Lower leg skin (tissue), 4 donors: ENCODE results near the gene ENTPD7. TPM values are rescaled to one million over a fixed set of nuclear protein-coding genes. Genes with fewer than 3 reads are reported as not detected.

Experiments used
- DNase-seq, 2 donors: peaks; one replicate each; pipeline ENCODE4 v3.0.0-alpha.2; 2019; ENCODE audit warnings: low spot score in 2 of 2
- H3K4me3 ChIP-seq: fragments of 200-600 bp; sonication (generic); 2 replicates; pipeline ENCODE4 v1.5.1; 2017; ENCODE audit warnings: mild to moderate bottlenecking, low read depth; ENCODE audit not compliant: poor library complexity, severe bottlenecking
- CTCF ChIP-seq, 3 donors: fragments of 450-650 bp; IDR thresholded peaks; one replicate each; pipeline ENCODE4 v1.5.1; 2016; ENCODE audit warnings: antibody characterized with exemption in 3 of 3, mild to moderate bottlenecking in 3 of 3, moderate library complexity in 2 of 3
- POLR2A ChIP-seq, 2 donors: fragments of 450-650 bp; IDR thresholded peaks; one replicate each; pipeline ENCODE4 v1.6.1; 2016 to 2017; ENCODE audit warnings: antibody characterized with exemption in 2 of 2, mild to moderate bottlenecking in 1 of 2, moderate library complexity in 1 of 2
- WGBS, 2 donors: methylation state at CpG; one replicate each; pipeline ENCODE4 v1.1.5; 2018; 5-methylcytosine and 5-hydroxymethylcytosine counted together
- intact Hi-C: fragments of 100-400 bp; cut with DNase I; formaldehyde crosslinking; loops from one replicate; pipeline ENCODE4 v1.15.0; 2023; ENCODE audit warnings: low total_unique reads
- total RNA-seq, 4 donors: library from RNA; depleted of rRNA; stranded (reverse); fragments of >200 nt; gene quantifications; one replicate each; pipeline ENCODE4 v1.1.0, GENCODE V29; 2016

The ENTPD7 gene
- total RNA-seq, 4 donors from 2014 or later = 5.6 to 8.8 (median 8.1) TPM

GRCh38 chr10:99700649-99701048 is 41.3 kb downstream of the ENTPD7 start:
- 94 to 95% methylated on average over 4 of the region's 4 CpGs for WGBS, 2 donors
- intact Hi-C loops = loop anchor here (10.0 kb wide), 1 partner anchor 66 kb away; no protein-coding TSS in a partner anchor
- TF ChIP-seq POLR2A (IDR thresholded peaks at IDR 0.05) (no peak), CTCF (IDR thresholded peaks at IDR 0.05) (no peak)

GRCh38 chr10:99708428-99709012 is 49.2 kb downstream of the ENTPD7 start:
- DNase-seq = no peak
- WGBS, 2 donors = 88 to 91% methylated on average over 1 of the region's 1 CpG
- H3K4me3 ChIP-seq = no peak overlapping the region
- intact Hi-C loops = loop anchor here (10.0 kb wide), 1 partner anchor 74 kb away; no protein-coding TSS in a partner anchor
- no peak for TF ChIP-seq CTCF (IDR thresholded peaks at IDR 0.05)
- TF ChIP-seq POLR2A (IDR thresholded peaks at IDR 0.05) = no peak

More at GRCh38 chr10:99700649-99701048, 41.3 kb downstream of the ENTPD7 start:
- H3K4me3 ChIP-seq = no peak overlapping the region
- DNase-seq = no peak

GRCh38 chr10:99709480-99710229 is 50.3 kb downstream of the ENTPD7 start:
- intact Hi-C loops = loop anchor here (10.0 kb wide), 2 partner anchors 75 to 155 kb away; no protein-coding TSS in a partner anchor
- 31 to 39% methylated on average over 4 of the region's 4 CpGs for WGBS, 2 donors
- DNase-seq = no peak
- no peak overlapping the region for H3K4me3 ChIP-seq
- TF ChIP-seq POLR2A (IDR thresholded peaks at IDR 0.05) = no peak
- TF ChIP-seq CTCF (IDR thresholded peaks at IDR 0.05) = no peak

GRCh38 chr10:99711129-99711719 is 51.9 kb downstream of the ENTPD7 start:
- intact Hi-C loops = loop anchor here (10.0 kb wide), 1 partner anchor 156 kb away; no protein-coding TSS in a partner anchor
- no peak for TF ChIP-seq POLR2A (IDR thresholded peaks at IDR 0.05)
- H3K4me3 ChIP-seq = no peak overlapping the region
- peak in 1 of 2 donors; percentile 34 for DNase-seq

GRCh38 chr10:99714446-99714845 is 55.1 kb downstream of the ENTPD7 start:
- TF ChIP-seq CTCF (IDR thresholded peaks at IDR 0.05) = no peak
- no peak for TF ChIP-seq POLR2A (IDR thresholded peaks at IDR 0.05)
- intact Hi-C loops = loop anchor here (10.0 kb wide), 1 partner anchor 160 kb away; no protein-coding TSS in a partner anchor
- H3K4me3 ChIP-seq = no peak overlapping the region
- WGBS, 2 donors = 93% methylated on average over 5 of the region's 5 CpGs
- no peak for DNase-seq

- intact Hi-C loops = no loop called here
- H3K4me3 ChIP-seq = no peak overlapping the region
- no peak for DNase-seq
- TF ChIP-seq POLR2A (IDR thresholded peaks at IDR 0.05) (no peak), CTCF (IDR thresholded peaks at IDR 0.05) (no peak)
- WGBS, 2 donors = 87 to 92% methylated on average over 2 of the region's 2 CpGs
These were observed 61.1 kb downstream of the ENTPD7 start for GRCh38 chr10:99720387-99720786.
